ENCODE measurements around the gene PGF.

Gene PGF

DNA sequence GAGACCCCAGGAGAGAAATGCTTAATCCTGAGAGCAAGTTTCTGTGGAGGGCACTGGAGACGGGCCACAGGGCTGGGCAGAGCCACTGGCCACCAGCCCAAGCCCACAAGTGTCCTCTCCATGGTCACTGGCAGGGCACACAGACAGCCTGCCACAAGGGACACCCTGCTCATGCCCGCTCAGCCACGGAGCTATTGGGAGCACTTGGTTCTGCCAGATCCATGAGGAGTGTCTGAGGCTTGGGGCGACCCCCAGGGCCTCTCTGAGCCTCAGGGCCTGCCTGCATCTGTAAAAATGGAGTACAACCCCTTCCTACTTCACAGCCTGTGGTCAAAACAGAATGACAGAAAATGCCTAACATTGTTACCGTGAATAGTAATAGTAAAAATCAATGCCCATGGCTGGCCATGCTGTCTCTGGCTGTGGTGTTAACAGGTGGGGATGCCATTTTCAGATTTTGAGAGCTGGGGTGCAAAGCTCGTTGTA is 3.2 kb downstream of the PGF start:
- DNase-seq (ENCODE audit: low read depth in 2 of 2) = no peak
- no peak overlapping the region for H3K4me3 ChIP-seq (replicated peaks in 1 of 2; ENCODE audit: low read depth in 2 of 2, low read length in 2 of 2)
- TF ChIP-seq, protein P1, sequence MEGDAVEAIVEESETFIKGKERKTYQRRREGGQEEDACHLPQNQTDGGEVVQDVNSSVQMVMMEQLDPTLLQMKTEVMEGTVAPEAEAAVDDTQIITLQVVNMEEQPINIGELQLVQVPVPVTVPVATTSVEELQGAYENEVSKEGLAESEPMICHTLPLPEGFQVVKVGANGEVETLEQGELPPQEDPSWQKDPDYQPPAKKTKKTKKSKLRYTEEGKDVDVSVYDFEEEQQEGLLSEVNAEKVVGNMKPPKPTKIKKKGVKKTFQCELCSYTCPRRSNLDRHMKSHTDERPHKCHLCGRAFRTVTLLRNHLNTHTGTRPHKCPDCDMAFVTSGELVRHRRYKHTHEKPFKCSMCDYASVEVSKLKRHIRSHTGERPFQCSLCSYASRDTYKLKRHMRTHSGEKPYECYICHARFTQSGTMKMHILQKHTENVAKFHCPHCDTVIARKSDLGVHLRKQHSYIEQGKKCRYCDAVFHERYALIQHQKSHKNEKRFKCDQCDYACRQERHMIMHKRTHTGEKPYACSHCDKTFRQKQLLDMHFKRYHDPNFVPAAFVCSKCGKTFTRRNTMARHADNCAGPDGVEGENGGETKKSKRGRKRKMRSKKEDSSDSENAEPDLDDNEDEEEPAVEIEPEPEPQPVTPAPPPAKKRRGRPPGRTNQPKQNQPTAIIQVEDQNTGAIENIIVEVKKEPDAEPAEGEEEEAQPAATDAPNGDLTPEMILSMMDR (IDR thresholded peaks at IDR 0.05; ENCODE audit: low read depth, low read length) = no peak

DNA sequence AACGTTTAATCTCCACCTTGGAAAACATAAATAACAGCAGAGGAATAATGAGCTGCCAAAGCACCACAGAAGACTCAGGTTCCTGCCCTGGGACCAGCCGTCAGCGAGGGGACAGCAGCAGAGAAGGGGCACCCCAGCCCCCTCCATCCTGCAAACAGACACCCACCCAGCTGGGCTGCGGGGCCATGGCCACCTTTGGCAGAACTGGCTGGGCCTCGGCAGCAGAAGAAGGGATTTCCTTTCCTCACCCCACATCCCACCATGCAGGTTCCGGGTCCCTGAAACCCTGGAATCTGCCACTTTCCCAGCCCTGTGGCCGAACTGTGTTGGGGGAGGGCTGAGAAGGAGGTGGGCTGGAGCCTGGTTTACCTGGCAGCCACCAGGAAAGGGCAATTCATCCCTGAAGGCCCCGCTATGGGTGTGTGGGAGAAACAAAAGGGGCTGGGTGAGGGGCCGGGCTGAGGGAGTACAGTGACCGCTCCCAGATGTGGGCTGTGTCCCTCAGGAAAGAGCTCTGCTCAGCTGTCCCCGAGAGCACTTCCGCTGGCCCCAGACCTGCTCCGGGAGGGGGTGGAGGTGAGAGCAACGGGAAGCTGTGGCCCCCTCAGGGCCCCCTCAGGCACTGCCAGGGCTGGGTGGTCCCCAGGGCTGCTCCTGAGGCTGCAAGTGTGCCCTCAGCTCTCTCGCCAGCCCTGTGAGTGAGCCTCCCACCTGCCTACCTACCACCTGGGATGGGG is 3.8 kb downstream of the PGF start:
- H3K4me3 ChIP-seq (replicated peaks in 1 of 2; ENCODE audit: low read depth in 2 of 2, low read length in 2 of 2) = no peak overlapping the region
- DNase-seq (ENCODE audit: low read depth in 2 of 2) = no peak
- TF ChIP-seq, protein P1 (IDR thresholded peaks at IDR 0.05; ENCODE audit: low read depth, low read length) = no peak

DNA sequence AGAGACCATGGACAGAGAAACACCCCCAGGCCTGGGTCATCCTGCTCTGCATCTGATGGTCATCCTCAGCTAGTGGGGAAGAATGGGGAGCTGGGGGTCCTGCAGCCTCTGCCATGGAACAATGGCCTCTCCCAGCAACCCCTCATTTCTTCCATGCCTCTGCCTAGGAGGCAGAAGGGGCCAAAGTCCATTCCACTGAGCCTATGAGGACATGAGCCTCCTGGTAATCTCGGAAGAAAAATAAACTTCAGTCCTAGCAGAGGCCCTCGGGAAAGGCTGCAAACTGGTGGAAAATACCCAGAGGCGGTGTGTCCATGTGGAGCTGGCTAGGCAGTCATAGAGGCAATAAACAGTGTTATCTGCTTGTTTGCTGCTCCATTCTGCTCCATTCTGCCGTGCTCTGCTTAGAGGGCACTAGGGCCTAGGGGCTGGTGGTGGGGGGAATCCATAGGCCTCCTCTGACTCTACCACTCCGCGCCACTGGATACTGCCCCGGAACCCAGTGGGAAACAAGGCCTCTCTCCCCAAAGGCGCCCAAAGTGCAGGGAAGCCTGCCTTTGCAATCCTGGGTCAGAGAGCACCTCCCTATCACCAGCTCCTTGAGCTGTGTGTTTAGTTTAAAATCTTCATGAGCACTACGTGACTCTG is 4.5 kb downstream of the PGF start:
- TF ChIP-seq, protein P1 (IDR thresholded peaks at IDR 0.05; ENCODE audit: low read depth, low read length) = no peak
- no peak overlapping the region for H3K4me3 ChIP-seq (replicated peaks in 1 of 2; ENCODE audit: low read depth in 2 of 2, low read length in 2 of 2)
- DNase-seq (ENCODE audit: low read depth in 2 of 2) = no peak

DNA sequence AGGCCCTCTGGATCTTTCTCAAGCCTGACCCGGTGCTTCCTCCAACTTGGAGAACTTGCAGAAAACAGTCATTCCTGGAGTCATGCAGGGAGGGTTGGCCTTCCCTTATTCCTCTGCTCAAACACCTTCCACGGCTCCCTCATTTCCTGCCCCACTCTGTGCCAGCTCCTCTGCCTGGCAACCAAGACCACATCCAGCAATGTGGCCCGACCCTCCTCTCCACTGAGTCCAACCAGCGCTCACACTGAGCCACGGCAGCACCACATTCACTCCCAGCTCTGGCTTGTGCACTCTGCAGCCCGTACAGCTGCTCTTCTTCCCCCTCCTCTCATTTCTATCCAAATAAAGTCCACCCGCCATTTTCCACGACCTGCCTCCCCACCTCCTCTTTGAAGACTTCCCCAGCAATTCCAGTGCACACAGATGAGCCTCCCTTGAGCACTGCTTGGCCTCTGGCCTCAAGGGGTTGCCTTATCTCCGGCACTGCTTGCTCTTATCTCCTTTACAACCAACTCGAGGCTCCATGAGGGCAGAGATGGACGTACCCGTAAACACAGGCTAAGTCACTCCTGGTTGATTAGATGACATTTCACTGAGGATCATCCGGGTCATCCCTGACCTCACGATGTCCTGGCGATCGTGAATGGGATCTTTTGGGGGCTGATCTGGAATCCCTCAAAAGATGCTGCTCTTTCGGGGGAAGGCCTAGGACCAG is 5.4 kb downstream of the PGF start:
- TF ChIP-seq, protein P1 (IDR thresholded peaks at IDR 0.05; ENCODE audit: low read depth, low read length) = no peak
- H3K4me3 ChIP-seq (replicated peaks in 1 of 2; ENCODE audit: low read depth in 2 of 2, low read length in 2 of 2) = no peak overlapping the region

DNA sequence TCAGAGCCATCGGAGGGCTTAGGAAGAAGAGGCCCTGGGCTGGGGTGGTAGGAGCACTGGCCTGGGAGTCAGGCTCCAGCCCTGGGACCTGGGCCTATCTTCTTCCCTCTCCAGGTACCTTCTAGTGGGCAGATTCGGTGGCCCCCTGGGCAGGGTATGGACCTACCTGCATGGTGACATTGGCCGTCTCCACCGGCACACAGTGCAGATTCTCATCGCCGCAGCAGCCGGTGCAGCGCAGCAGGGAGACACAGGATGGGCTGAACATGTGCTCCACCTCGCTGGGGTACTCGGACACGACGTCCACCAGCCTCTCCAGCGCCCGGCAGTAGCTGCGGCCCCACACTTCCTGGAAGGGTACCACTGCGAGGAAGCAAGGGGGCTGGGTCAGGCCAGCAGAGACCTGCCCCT is 6.2 kb downstream of the PGF start:
- TF ChIP-seq, protein P1 (IDR thresholded peaks at IDR 0.05; ENCODE audit: low read depth, low read length) = no peak
- DNase-seq (ENCODE audit: low read depth in 2 of 2) = no peak

More for the DNA sequence above, 5.4 kb downstream of the PGF start:
- no peak for DNase-seq (ENCODE audit: low read depth in 2 of 2)

DNA sequence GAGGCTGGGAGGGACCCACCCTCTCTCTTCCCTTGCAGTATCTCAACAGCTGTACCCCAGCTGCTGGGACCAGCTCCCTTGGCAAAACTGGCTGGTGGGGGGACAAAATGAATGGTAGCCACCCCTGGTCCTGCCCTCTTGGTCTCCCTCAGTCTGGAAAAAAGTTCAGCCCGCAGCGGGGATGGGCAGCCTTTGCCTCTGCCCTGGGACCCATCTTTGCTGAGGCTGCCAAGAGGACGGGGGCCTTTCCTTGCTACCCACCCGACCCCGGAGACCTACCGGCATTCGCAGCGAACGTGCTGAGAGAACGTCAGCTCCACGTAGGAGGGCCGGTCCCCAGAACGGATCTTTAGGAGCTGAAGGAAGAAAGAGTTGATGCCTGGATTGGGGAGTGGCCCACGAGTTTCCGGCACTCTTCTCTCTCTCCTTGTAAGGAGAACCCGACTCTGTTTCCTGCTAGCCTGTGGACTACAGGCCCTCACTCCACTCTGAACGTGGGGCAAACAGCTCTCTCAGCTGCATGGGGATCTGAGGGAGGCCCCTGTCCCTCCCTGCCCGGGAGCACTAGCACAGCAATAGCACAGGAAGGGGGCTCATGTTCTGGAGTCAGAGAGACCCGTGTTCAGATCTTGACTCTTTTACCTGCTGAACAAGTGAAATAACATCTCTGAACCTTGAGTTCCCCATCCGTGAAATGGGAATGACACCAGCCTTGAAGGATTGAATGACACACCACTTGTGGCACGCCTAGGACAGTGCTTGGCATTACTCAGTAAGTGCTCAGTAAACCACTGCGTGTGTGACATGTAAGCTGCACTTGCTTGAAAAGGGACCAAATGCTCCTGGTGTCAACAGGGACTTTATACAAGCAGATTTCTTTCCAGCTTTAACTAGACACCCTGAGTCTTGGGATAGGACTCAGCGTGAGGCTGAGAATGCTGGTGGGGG is 6.9 kb downstream of the PGF start:
- TF ChIP-seq, protein P1 (IDR thresholded peaks at IDR 0.05; ENCODE audit: low read depth, low read length) = no peak
- no peak overlapping the region for H3K4me3 ChIP-seq (replicated peaks in 1 of 2; ENCODE audit: low read depth in 2 of 2, low read length in 2 of 2)
- DNase-seq (ENCODE audit: low read depth in 2 of 2) = no peak

More for the DNA sequence above, 6.2 kb downstream of the PGF start:
- H3K4me3 ChIP-seq (replicated peaks in 1 of 2; ENCODE audit: low read depth in 2 of 2, low read length in 2 of 2) = no peak overlapping the region

Measured in cardiac fibroblast (primary cell).